HepG2 (cell line): ENCODE data around the gene MAP4K3. TPM values are rescaled to one million over a fixed set of nuclear protein-coding genes. Genes with fewer than 3 reads are reported as not detected.

Source experiments
- ATAC-seq: fragments of 200-7000 bp; cut with Tn5 transposase; 3 replicates; pipeline ENCODE4 v1.9.1; 2020; ENCODE audit warnings: mild to moderate bottlenecking, moderate library complexity
- BruUV-seq: library from RNA; stranded (reverse); fragments of 400-500 nt; replicated peaks from 2 replicates; lab custom pipeline; 2021; lab: Mats Ljungman, UMichigan
- CTCF ChIA-PET: fragments of 300-600 bp; formaldehyde crosslinking; extraction: SDS; loops from one replicate; lab custom pipeline; 2021; ENCODE audit warnings: low total read pairs, inconsistent platforms, low intra/inter-chr PET ratio; lab: Yijun Ruan, JAX
- POLR2A ChIA-PET: fragments of 350-600 bp; sonication (Branson Sonifier 250); formaldehyde crosslinking; loops from one replicate; lab custom pipeline; 2020; ENCODE audit warnings: antibody characterized with exemption, inconsistent platforms; lab: Yijun Ruan, JAX
- DNase-seq: peaks from one replicate; pipeline ENCODE4 v3.0.0-alpha.2; 2015; ENCODE audit warnings: low spot score
- FAIRE-seq: peaks from 3 replicates; lab custom pipeline; 2011; peaks lifted over from hg19 to GRCh38; lab: Jason Lieb, UNC
- H2AFZ ChIP-seq: one replicate; pipeline ENCODE4 v1.6.1; 2011; ENCODE audit warnings: low read length, inconsistent platforms
- H3K27ac ChIP-seq: fragments of 300-600 bp; 3 replicates; pipeline ENCODE4 v1.8.0; 2011; ENCODE audit warnings: mixed run types, mild to moderate bottlenecking, mixed read lengths, low read length, inconsistent platforms; ENCODE audit not compliant: insufficient read depth; ENCODE audit errors: extremely low read length
- H3K27me3 ChIP-seq, 2 experiments: fragments of 200-600 bp in 1 of 2; 2 replicates in 1 of 2; 3 replicates in 1 of 2; pipeline versions ENCODE4 v1.6.0 to v1.8.0; 2011; ENCODE audit warnings: low read length in 2 of 2, mild to moderate bottlenecking in 2 of 2, moderate library complexity in 2 of 2, inconsistent platforms in 1 of 2; ENCODE audit not compliant: insufficient read depth in 2 of 2, control insufficient read depth in 1 of 2
- H3K36me3 ChIP-seq, 2 experiments: fragments of 200-600 bp in 1 of 2; replicated peaks in 1 of 2; 2 replicates in 1 of 2; 3 replicates in 1 of 2; pipeline versions ENCODE4 v1.5.1 to v1.8.0; 2011; ENCODE audit warnings: low read length in 2 of 2, inconsistent platforms in 1 of 2; ENCODE audit not compliant: insufficient read depth in 2 of 2, control insufficient read depth in 1 of 2
- H3K4me1 ChIP-seq: 2 replicates; pipeline ENCODE4 v1.5.1; 2012; ENCODE audit warnings: low read length, inconsistent platforms; ENCODE audit not compliant: insufficient read depth
- H3K4me2 ChIP-seq: 2 replicates; pipeline ENCODE4 v1.6.0; 2011; ENCODE audit warnings: low read depth, low read length, inconsistent platforms
- H3K4me3 ChIP-seq, 3 experiments: fragments of 200-600 bp in 1 of 3; sonication (generic), shearing (Covaris generic) in 1 of 3; replicated peaks in 1 of 3; 2 replicates each; pipeline ENCODE4 v1.5.1; 2011 to 2016; ENCODE audit warnings: low read length in 3 of 3, inconsistent platforms in 2 of 3, low read depth in 2 of 3, mild to moderate bottlenecking in 2 of 3, control low read depth in 1 of 3, mixed read lengths in 1 of 3; ENCODE audit not compliant: insufficient read depth in 1 of 3
- H3K79me2 ChIP-seq: one replicate; pipeline ENCODE4 v1.6.1; 2011; ENCODE audit warnings: low read length, inconsistent platforms; ENCODE audit not compliant: insufficient read depth
- H3K9ac ChIP-seq: 2 replicates; pipeline ENCODE4 v1.6.0; 2011; ENCODE audit warnings: mild to moderate bottlenecking, low read depth, low read length, inconsistent platforms; ENCODE audit not compliant: insufficient read depth
- H3K9me3 ChIP-seq: 2 replicates; pipeline ENCODE4 v1.5.1; 2012; ENCODE audit warnings: mild to moderate bottlenecking, low read length
- H4K20me1 ChIP-seq: 2 replicates; pipeline ENCODE4 v1.6.0; 2011; ENCODE audit warnings: inconsistent platforms, mild to moderate bottlenecking, low read length, moderate library complexity; ENCODE audit not compliant: insufficient read depth
- ARID4A ChIP-seq: sonication (generic); formaldehyde crosslinking; IDR thresholded peaks from 2 replicates; pipeline ENCODE4 v1.5.0; 2020; ENCODE audit warnings: mild to moderate bottlenecking, missing genetic modification reagents, borderline replicate concordance
- CC2D1A ChIP-seq: sonication (generic); formaldehyde crosslinking; IDR thresholded peaks from 2 replicates; pipeline ENCODE4 v1.8.1; 2023; ENCODE audit warnings: mild to moderate bottlenecking, missing genetic modification reagents
- CCAR2 ChIP-seq: fragments of 200-400 bp; formaldehyde crosslinking; optimal IDR thresholded peaks from 2 replicates; pipeline ENCODE3; 2018; ENCODE audit warnings: low read depth, mild to moderate bottlenecking, low read length, moderate library complexity
- MEIS2 ChIP-seq: sonication (generic); formaldehyde crosslinking; IDR thresholded peaks from 2 replicates; pipeline ENCODE4 v1.9.0; 2021; ENCODE audit warnings: mild to moderate bottlenecking, missing genetic modification reagents
- MXD1 ChIP-seq: sonication (generic); formaldehyde crosslinking; IDR thresholded peaks from 2 replicates; pipeline ENCODE4 v1.4.0; 2020; ENCODE audit warnings: mild to moderate bottlenecking, missing genetic modification reagents
- PAWR ChIP-seq: sonication (generic); formaldehyde crosslinking; IDR thresholded peaks from 2 replicates; pipeline ENCODE4 v1.4.0; 2020; ENCODE audit warnings: missing genetic modification reagents, mild to moderate bottlenecking, borderline replicate concordance
- ZFP37 ChIP-seq: sonication (generic); formaldehyde crosslinking; IDR thresholded peaks from 2 replicates; pipeline ENCODE4 v1.4.0; 2020; ENCODE audit warnings: missing genetic modification reagents, borderline replicate concordance
- ZKSCAN8 ChIP-seq: IDR thresholded peaks from 2 replicates; pipeline ENCODE4 v1.6.1; 2016; ENCODE audit warnings: borderline replicate concordance, missing genetic modification reagents, missing compliant biosample characterization
- ZNF317 ChIP-seq: sonication (generic); formaldehyde crosslinking; IDR thresholded peaks from 2 replicates; pipeline ENCODE4 v1.5.0; 2020; ENCODE audit warnings: mild to moderate bottlenecking, missing genetic modification reagents
- ZNF337 ChIP-seq: sonication (generic); formaldehyde crosslinking; IDR thresholded peaks from 2 replicates; pipeline ENCODE4 v1.5.1; 2020; ENCODE audit warnings: missing genetic modification reagents, low read depth, mild to moderate bottlenecking, borderline replicate concordance
- ZNF414 ChIP-seq: sonication (generic); formaldehyde crosslinking; IDR thresholded peaks from 2 replicates; pipeline ENCODE4 v1.5.0; 2020; ENCODE audit warnings: missing genetic modification reagents
- ZNF547 ChIP-seq: sonication (generic); formaldehyde crosslinking; IDR thresholded peaks from 2 replicates; pipeline ENCODE4 v1.5.1; 2020; ENCODE audit warnings: mild to moderate bottlenecking, missing genetic modification reagents
- WGBS: methylation state at CpG from one replicate; pipeline ENCODE4 v1.1.6; 2017; ENCODE audit warnings: low lambda C conversion rate; 5-methylcytosine and 5-hydroxymethylcytosine counted together
- in situ Hi-C: cut with HindIII; loops from 2 replicates; pipeline ENCODE4 v1.10.0; 2017; ENCODE audit warnings: low pct_unique_long_range_greater_than_20kb; ENCODE audit not compliant: extremely low pct_ligation_motif_present
- intact Hi-C: fragments of 100-400 bp; cut with micrococcal nuclease; formaldehyde crosslinking; loops from one replicate; pipeline ENCODE4 v1.10.0; 2022; ENCODE audit not compliant: unreplicated experiment
- polyA plus RNA-seq, 8 experiments: library from polyadenylated mRNA; depleted of rRNA in 3 of 8; stranded (reverse) in 7 of 8; unstranded in 1 of 8; fragments of >200 nt; fragmentation: Illumina TruSeq in 4 of 8; extraction: Trizol in 4 of 8; gene quantifications; 2 replicates each; pipeline versions ENCODE4 v1.2.1 to v1.2.3, GENCODE V29; 2011 to 2016; ENCODE audit warnings: low read depth in 4 of 8, missing spikeins in 1 of 8, mixed read lengths in 1 of 8; ENCODE audit not compliant: insufficient read depth in 1 of 8
- total RNA-seq, 5 experiments: library from RNA; depleted of rRNA; stranded (reverse); fragments of >200 nt; fragmentation: Illumina TruSeq; extraction: Trizol; gene quantifications; 2 replicates each; pipeline ENCODE4 v1.2.3, GENCODE V29; 2016; ENCODE audit warnings: low read depth in 1 of 5

The MAP4K3 gene
- total and polyA plus RNA-seq, 2 of the 13 experiments (the other 11 are each of a cell fraction or from before 2014, with no cell fraction given) = 45.9 to 53.2 TPM

GRCh38 chr2:39210846-39211245 is 226.2 kb downstream of the MAP4K3 start:
- H3K79me2 ChIP-seq = no peaks in the 10 kb centered on the region
- no peak for ATAC-seq
- CTCF ChIA-PET = no interaction called here
- DNase-seq = no peak
- 80% methylated on average over 1 of the region's 1 CpG for WGBS
- POLR2A ChIA-PET = no interaction called here
- H3K27ac ChIP-seq = no peak overlapping the region
- in situ Hi-C loops (no loop called here), intact Hi-C loops (no loop called here)
- H3K36me3 ChIP-seq = no peaks in the 10 kb centered on the region
- H3K9ac ChIP-seq = no peak overlapping the region
- H3K9me3 ChIP-seq = no peaks in the 10 kb centered on the region
- no peak overlapping the region for H2AFZ ChIP-seq
- no peaks in the 10 kb centered on the region for H3K27me3 ChIP-seq
- no TSS peak for BruUV-seq
- peaks cover 2% of the 10 kb centered on the region for H3K4me1 ChIP-seq
- H3K4me2 ChIP-seq = no peak overlapping the region
- H3K4me3 ChIP-seq = no peak overlapping the region
- H4K20me1 ChIP-seq = no peaks in the 10 kb centered on the region
- TF ChIP-seq ZFP37 (CRISPR knock-in tag) (no peak), MEIS2 (no peak), ZKSCAN8 (CRISPR knock-in tag) (no peak), ZNF337 (no peak), ZNF547 (CRISPR knock-in tag) (no peak), CC2D1A (CRISPR knock-in tag) (no peak), ZNF317 (no peak)
- TF ChIP-seq, all 625 proteins: peak for 0
- no peak for FAIRE-seq

- POLR2A ChIA-PET = no interaction called here
- no peak overlapping the region for H3K9ac ChIP-seq
- no peak for FAIRE-seq
- H3K4me2 ChIP-seq = no peak overlapping the region
- ATAC-seq = no peak
- BruUV-seq = no TSS peak
- DNase-seq = no peak
- H3K27ac ChIP-seq = no peak overlapping the region
- H3K36me3 ChIP-seq = no peaks in the 10 kb centered on the region
- H3K27me3 ChIP-seq = no peaks in the 10 kb centered on the region
- H4K20me1 ChIP-seq = no peaks in the 10 kb centered on the region
- H2AFZ ChIP-seq = no peak overlapping the region
- CTCF ChIA-PET = no interaction called here
- 93% methylated on average over 5 of the region's 6 CpGs for WGBS
- no peak overlapping the region for H3K4me3 ChIP-seq
- H3K9me3 ChIP-seq = no peaks in the 10 kb centered on the region
- no peaks in the 10 kb centered on the region for H3K79me2 ChIP-seq
- in situ Hi-C loops = no loop called here
- intact Hi-C loops = no loop called here
- no peaks in the 10 kb centered on the region for H3K4me1 ChIP-seq
- TF ChIP-seq ZNF414 (CRISPR knock-in tag) (no peak), MXD1 (CRISPR knock-in tag) (no peak), PAWR (CRISPR knock-in tag) (no peak), CCAR2 (no peak), ARID4A (CRISPR knock-in tag) (no peak)
Observed at GRCh38 chr2:39203382-39203781, 233.7 kb downstream of the MAP4K3 start.
